Activated CD8-positive, alpha-beta memory T cell treated with anti-CD3 and anti-CD28 coated beads for 4 hours (primary cell): ENCODE results near the gene PCP4.

Experiments
- DNase-seq, 2 donors: peaks; one replicate each; pipeline ENCODE4 v3.0.0-alpha.2; 2020; ENCODE audit warnings: low read depth in 2 of 2

PCP4 gene

GRCh38 chr21:39923476-39923875 is 56.2 kb downstream of the PCP4 start:
- no peak for DNase-seq

DNA sequence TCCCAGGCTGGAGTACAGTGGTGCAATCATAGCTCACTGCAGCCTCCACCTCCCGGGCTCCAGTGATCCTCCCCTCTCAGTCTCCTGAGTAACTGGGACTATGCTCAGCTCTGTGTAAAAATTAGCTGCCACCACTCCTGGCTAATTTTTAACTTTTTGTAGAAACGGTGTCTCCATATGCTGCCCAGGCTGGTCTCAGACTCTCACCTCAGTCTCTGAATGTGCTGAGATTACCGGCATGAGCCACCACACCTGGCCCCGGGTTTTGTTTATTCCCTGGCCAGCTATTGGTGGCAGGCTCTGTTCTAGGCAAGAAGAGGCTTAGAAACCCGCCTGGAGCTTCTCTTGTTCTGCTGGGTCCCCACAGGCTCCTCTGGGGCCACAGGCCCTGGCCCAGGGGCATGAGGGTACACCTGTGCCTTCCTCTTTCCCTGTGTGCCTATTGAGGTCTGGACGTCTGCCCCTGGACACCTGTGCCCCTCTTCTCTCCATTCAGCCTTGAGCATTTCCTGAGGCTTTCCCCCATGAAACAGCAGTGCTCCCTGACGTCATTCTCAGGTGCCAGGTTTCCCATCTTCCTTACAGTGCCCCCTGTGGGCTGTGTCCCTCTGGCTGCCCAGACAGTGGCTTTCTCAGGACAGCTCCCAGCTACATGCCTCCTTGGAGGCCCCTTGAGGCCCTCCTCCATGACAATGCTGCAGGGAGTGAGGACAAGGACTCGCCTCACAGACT is 57.5 kb downstream of the PCP4 start:
- no peak for DNase-seq

- no peak for DNase-seq
Observed at GRCh38 chr21:39927304-39927886, 60.2 kb downstream of the PCP4 start.

DNA sequence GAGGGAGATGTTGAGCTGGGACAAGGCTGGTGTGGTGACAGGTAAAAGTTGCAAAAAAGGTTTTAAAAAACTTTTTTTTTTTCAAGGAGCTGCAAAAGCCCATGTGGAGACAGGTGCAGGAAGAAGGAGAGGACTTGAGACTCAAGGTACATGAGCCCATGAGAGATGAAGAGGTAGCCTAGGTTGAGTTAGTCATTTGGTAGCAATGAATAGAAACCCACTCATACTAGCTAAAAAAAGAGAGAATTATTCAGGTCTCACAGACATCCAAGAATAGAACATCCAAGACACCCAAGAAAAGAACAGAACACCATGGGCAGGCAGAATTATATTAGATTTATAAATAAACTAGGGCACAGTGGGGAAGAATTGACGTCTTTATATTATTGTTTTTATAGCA is 65.1 kb downstream of the PCP4 start:
- no peak for DNase-seq

- DNase-seq: no peak
Observed at GRCh38 chr21:39934895-39935294, 67.7 kb downstream of the PCP4 start.

GRCh38 chr21:39935716-39936115 is 68.5 kb downstream of the PCP4 start:
- no peak for DNase-seq

DNA sequence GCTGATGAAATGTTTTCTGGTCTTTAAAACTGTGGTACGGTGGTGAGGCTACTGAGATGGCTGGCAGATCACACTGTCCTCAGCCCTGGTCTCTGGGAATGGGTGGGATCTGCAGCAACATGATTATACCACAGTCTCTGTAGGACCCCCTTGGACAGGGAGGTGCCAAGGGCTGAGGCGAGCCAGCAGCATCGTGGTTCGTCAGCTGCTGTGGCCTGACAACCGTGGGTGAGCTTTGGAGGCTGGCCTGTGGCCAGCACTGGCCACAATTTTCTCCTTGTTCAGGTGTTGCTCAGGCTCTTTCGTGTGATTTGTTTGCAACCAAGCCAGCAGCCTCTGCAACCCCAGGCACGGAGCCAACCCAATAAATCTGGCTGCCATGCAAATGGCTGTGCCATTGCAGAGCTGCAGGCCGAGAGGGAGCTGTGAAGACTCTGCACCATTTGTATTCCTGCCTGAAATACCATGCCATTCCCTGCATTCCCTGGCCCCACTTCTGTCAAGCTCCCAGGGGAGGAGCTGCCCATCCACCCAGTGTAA is 70.9 kb downstream of the PCP4 start:
- no peak for DNase-seq

DNA sequence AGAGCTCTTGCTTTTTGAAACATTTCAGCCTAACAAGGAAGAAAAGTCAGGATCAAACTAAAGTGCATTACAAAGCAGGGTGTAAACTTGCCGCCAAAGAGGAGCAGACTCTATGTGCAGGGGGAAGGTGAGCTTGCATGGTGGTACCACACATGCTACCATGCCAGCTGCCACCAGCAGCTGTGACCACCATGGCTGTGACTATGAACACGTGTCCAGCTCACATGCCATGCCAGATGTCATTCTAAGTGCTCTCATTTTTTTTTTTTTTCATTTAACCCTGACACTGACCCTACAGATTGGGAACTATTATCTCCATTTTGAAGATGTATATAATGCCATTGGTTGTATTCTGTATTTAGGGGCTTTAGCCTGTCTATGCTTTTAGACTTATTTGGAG is 79.0 kb downstream of the PCP4 start:
- no peak for DNase-seq

- DNase-seq: no peak
Observed at GRCh38 chr21:39947031-39947430, 79.8 kb downstream of the PCP4 start.

DNA sequence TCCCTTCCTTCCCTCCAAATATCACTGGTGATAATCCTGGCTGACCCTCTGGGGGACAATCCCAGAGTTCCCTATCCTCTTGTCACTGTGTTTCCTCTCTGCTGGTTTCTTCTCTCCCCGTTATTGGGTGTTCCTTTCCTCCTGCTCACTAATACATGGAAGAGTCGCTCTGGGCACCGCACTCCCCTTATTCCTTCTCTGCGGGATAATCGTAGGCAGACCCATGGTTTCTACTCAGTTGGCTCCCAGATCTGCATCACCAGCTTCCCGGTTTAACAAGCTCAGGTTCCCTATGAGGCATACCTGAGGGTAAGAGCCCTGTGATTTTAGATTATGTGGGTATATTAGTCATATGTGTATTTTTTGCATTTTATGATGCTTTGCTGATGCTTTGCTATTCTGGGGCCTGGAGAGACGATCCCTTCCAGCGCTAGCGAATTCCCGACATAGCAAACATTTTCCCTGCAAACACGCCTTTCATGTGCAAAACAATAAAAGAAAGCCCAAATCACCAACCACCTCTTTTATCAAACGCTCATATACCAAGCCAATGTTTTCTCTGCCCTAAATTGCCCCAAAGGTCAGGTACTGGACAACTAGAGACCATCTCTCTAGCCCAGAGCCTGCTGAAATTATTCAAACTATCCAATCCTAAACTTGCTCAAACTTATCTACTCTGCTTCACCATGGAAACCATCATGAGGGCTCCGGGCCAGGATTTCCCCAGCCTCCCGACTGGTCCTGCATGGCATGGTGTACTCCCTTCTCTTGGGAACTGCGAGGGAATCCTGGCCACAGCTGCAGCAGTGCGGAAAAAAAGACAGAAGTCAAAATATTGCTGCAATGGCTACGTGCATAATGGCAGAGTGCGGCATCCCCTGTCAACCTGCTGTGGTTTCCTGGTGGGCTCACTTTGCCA is 84.2 kb downstream of the PCP4 start:
- no peak for DNase-seq

DNA sequence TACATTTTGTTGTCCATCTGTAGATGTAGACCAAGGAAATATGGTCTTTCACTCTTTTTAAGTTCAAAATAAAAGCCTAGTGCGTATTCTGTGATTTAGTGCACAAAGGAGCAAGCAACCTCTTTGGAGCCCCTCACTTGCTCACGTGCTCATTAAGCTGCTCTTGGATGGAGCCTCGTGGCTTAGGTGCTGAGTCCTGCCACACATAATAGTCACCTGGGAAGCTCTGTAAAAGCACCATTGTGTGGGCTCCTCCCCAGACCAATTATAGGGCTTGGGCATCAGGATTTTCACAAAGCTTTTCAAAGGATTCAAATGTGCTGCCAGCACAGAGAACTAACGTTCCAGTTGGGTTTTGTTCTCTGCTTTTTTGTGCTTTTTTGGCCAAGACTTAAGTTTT is 85.0 kb downstream of the PCP4 start:
- no peak for DNase-seq

- DNase-seq: no peak
Observed at GRCh38 chr21:39954570-39954969, 87.3 kb downstream of the PCP4 start.

- no peak for DNase-seq
Observed at GRCh38 chr21:39955326-39955725, 88.1 kb downstream of the PCP4 start.

GRCh38 chr21:39956586-39956985 is 89.3 kb downstream of the PCP4 start:
- DNase-seq: no peak

DNA sequence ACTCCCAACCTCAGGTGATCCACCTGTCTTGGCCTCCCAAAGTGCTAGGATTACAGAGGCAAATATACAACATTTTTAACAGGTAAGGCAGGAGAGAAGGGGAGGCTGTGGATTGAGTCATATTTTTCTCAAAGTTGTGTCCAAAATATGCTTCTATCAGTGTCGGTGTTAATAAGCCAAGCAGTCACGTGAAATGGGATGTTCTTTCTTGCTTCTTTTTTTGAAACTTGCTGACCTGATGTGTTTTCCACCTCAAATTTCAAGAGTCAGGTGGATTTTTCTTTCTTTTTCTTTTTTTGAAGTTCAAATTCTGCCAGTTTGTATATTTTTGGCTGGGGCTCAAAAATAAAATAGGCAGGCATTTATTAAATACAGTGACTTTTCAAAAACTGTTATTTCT is 91.5 kb downstream of the PCP4 start:
- no peak for DNase-seq

DNA sequence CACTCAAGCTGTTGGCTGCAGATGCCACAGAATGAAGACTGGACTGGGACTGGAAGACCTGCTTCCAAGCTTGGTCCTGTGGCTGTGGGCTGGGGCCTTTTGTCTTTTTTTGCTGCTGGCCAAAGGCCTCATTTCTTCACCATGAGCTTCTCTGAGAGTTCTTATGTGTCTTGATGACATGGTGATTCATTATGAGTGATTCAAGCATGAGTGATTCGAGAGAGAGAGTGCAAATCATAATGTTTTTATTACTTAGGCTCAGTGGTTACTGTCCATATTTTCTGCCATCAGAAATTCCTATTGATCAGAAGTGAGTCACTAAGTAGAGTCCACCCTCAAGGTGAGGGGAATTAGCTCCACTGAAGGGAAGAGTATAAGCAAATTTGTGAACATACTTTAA is 94.0 kb downstream of the PCP4 start:
- no peak for DNase-seq

- DNase-seq: no peak
Observed at GRCh38 chr21:39965026-39965425, 97.8 kb downstream of the PCP4 start.

DNA sequence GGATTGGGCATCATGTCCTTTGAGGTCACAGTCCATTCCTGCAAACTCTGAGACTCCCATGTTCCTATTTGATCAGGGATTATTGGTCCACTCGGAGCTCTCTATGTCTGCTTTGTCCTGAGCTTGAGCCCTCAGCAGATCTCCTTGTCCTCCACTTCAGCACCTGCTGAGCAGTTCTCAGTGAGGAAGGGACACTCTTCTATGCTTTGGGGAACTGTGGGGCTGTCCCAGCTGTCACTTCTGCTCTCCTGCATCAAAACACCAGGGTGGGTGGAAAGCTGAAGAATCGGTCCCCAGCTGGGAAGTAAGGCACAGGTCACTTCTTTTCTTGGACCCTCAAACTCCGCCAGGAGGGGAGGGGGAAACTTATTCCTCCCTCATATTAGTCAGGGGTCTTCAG is 99.5 kb downstream of the PCP4 start:
- DNase-seq: no peak

GRCh38 chr21:39968010-39968409 is 100.8 kb downstream of the PCP4 start:
- no peak for DNase-seq

GRCh38 chr21:39969691-39970364 is 102.6 kb downstream of the PCP4 start:
- no peak for DNase-seq

GRCh38 chr21:39971956-39972355 is 104.7 kb downstream of the PCP4 start:
- no peak for DNase-seq

- DNase-seq: no peak
Observed at GRCh38 chr21:39972471-39972870, 105.2 kb downstream of the PCP4 start.
